GM18909 (cell line): ENCODE results near the gene CCDC102A.
A peak's percentile ranks its signal among the peaks of the same experiment; 100 is the strongest.
"Not testable (repeated sequence)": the region's sequence is repeated elsewhere in the genome, so short reads cannot be mapped to it uniquely, and the experiment has no call there.

Experiments
- ATAC-seq: cut with Tn5 transposase; IDR thresholded peaks from one replicate; pipeline ENCODE4 v1.9.1; 2021; ENCODE audit warnings: mild to moderate bottlenecking; ENCODE audit not compliant: unreplicated experiment, poor library complexity

CCDC102A gene

GRCh38 chr16:57566436-57566835, 30.1 kb upstream of the CCDC102A start:
- ATAC-seq = no peak

- ATAC-seq = no peak
Observed at GRCh38 chr16:57565461-57565860, 29.1 kb upstream of the CCDC102A start.

- no peak for ATAC-seq
Observed at GRCh38 chr16:57564571-57565270, 28.4 kb upstream of the CCDC102A start.

- ATAC-seq = no peak
Observed at GRCh38 chr16:57563761-57564160, 27.4 kb upstream of the CCDC102A start.

GRCh38 chr16:57563487-57563750, 27.0 kb upstream of the CCDC102A start:
- no peak for ATAC-seq

- no peak for ATAC-seq
Observed at GRCh38 chr16:57562669-57563486, 26.5 kb upstream of the CCDC102A start.

GRCh38 chr16:57562066-57562465, 25.7 kb upstream of the CCDC102A start:
- ATAC-seq = no peak

- ATAC-seq = no peak
Observed at GRCh38 chr16:57559072-57559790, 22.9 kb upstream of the CCDC102A start.

GRCh38 chr16:57556941-57557541, 20.7 kb upstream of the CCDC102A start:
- ATAC-seq = no peak

- no peak for ATAC-seq
Observed at GRCh38 chr16:57555831-57556230, 19.5 kb upstream of the CCDC102A start.

- no peak for ATAC-seq
Observed at GRCh38 chr16:57551057-57551456, 14.7 kb upstream of the CCDC102A start.

GRCh38 chr16:57549730-57550129, 13.4 kb upstream of the CCDC102A start:
- no peak for ATAC-seq

- ATAC-seq = no peak
Observed at GRCh38 chr16:57548408-57548807, 12.0 kb upstream of the CCDC102A start.

GRCh38 chr16:57547524-57547923, 11.2 kb upstream of the CCDC102A start:
- ATAC-seq = not testable (repeated sequence)

GRCh38 chr16:57544124-57544653, 7.8 kb upstream of the CCDC102A start:
- ATAC-seq = peak; percentile 74

GRCh38 chr16:57541754-57542435, 5.5 kb upstream of the CCDC102A start:
- ATAC-seq = no peak

- ATAC-seq = no peak
Observed at GRCh38 chr16:57540906-57541753, 4.8 kb upstream of the CCDC102A start.

- no peak for ATAC-seq
Observed at GRCh38 chr16:57540387-57540786, 4.0 kb upstream of the CCDC102A start.

- peak; percentile 44 for ATAC-seq
Observed at GRCh38 chr16:57539072-57539796, 2.9 kb upstream of the CCDC102A start.
